SK-N-SH (cell line): ENCODE measurements around the gene AGR3. TPM values are rescaled to one million over a fixed set of nuclear protein-coding genes. Genes with fewer than 3 reads are reported as not detected.

Source experiments
- CTCF ChIA-PET: fragments of 300-600, 350-600 bp; formaldehyde crosslinking; extraction: SDS; loops from one replicate; lab custom pipeline; 2021; lab: Yijun Ruan, JAX
- POLR2A ChIA-PET: fragments of 350-600 bp; sonication (Branson Sonifier 250); formaldehyde crosslinking; extraction: SDS; loops from one replicate; lab custom pipeline; 2020; ENCODE audit warnings: antibody characterized with exemption, inconsistent platforms; lab: Yijun Ruan, JAX
- DNase-seq: peaks from one replicate; pipeline ENCODE4 v3.0.0; 2012
- H2AFZ ChIP-seq: fragments of 200-600 bp; sonication (generic); 2 replicates; pipeline ENCODE4 v1.8.1; 2016; ENCODE audit warnings: antibody characterized with exemption, mild to moderate bottlenecking, low read depth
- H3F3A ChIP-seq: fragments of 200-600 bp; sonication (generic); replicated peaks from 2 replicates; pipeline ENCODE3; 2016; ENCODE audit warnings: antibody characterized with exemption, mild to moderate bottlenecking; ENCODE audit not compliant: insufficient read depth
- H3K27ac ChIP-seq, 2 experiments: fragments of 200-500 bp in 1 of 2; fragments of 200-600 bp in 1 of 2; sonication (Bioruptor generic) in 1 of 2; sonication (generic), shearing (Covaris generic) in 1 of 2; 2 replicates each; pipeline versions ENCODE4 v1.5.1 to v1.6.1; 2014 to 2016; ENCODE audit warnings: low read depth in 2 of 2, inconsistent platforms in 1 of 2, low read length in 1 of 2, mild to moderate bottlenecking in 1 of 2, mixed read lengths in 1 of 2
- H3K27me3 ChIP-seq: fragments of 200-600 bp; sonication (generic), shearing (Covaris generic); 2 replicates; pipeline ENCODE4 v1.6.1; 2016; ENCODE audit warnings: mixed run types; ENCODE audit not compliant: insufficient read depth
- H3K36me3 ChIP-seq, 2 experiments: fragments of 200-500 bp in 1 of 2; fragments of 200-600 bp in 1 of 2; sonication (Bioruptor generic) in 1 of 2; sonication (generic) in 1 of 2; replicated peaks in 1 of 2; 2 replicates each; pipeline versions ENCODE3 to v1.5.1; 2014 to 2016; ENCODE audit warnings: low read length in 1 of 2, mild to moderate bottlenecking in 1 of 2; ENCODE audit not compliant: insufficient read depth in 2 of 2, control insufficient read depth in 1 of 2
- H3K4me1 ChIP-seq, 2 experiments: fragments of 200-500 bp in 1 of 2; fragments of 200-600 bp in 1 of 2; sonication (Bioruptor generic) in 1 of 2; sonication (generic), shearing (Covaris generic) in 1 of 2; 2 replicates each; pipeline versions ENCODE4 v1.5.1 to v1.6.1; 2014 to 2016; ENCODE audit warnings: low read depth in 1 of 2, low read length in 1 of 2, mixed run types in 1 of 2; ENCODE audit not compliant: insufficient read depth in 2 of 2, control insufficient read depth in 1 of 2
- H3K4me2 ChIP-seq: fragments of 200-600 bp; sonication (generic), shearing (Covaris generic); 2 replicates; pipeline ENCODE4 v1.6.1; 2017; ENCODE audit warnings: mixed run types
- H3K4me3 ChIP-seq, 2 experiments: fragments of 200-500 bp in 1 of 2; fragments of 200-600 bp in 1 of 2; sonication (Bioruptor generic) in 1 of 2; sonication (generic), shearing (Covaris generic) in 1 of 2; 2 replicates each; pipeline versions ENCODE4 v1.5.1 to v1.8.1; 2014 to 2016; ENCODE audit warnings: low read depth in 2 of 2, inconsistent platforms in 1 of 2, low read length in 1 of 2, mild to moderate bottlenecking in 1 of 2, mixed read lengths in 1 of 2, moderate library complexity in 1 of 2
- H3K79me2 ChIP-seq: fragments of 200-600 bp; sonication (generic); 2 replicates; pipeline ENCODE4 v1.8.1; 2017; ENCODE audit warnings: mild to moderate bottlenecking; ENCODE audit not compliant: insufficient read depth
- H3K9ac ChIP-seq: fragments of 200-600 bp; sonication (generic); 2 replicates; pipeline ENCODE4 v1.6.1; 2017; ENCODE audit warnings: mixed run types
- H3K9me2 ChIP-seq: fragments of 200-600 bp; sonication (generic); 2 replicates; pipeline ENCODE4 v1.6.1; 2017; ENCODE audit warnings: mixed run types
- H3K9me3 ChIP-seq: fragments of 200-600 bp; sonication (generic); 2 replicates; pipeline ENCODE4 v1.6.1; 2017; ENCODE audit warnings: mixed run types, mild to moderate bottlenecking, moderate library complexity
- H4K20me1 ChIP-seq: fragments of 200-600 bp; sonication (generic); 2 replicates; pipeline ENCODE4 v1.6.1; 2017; ENCODE audit warnings: mild to moderate bottlenecking, mixed run types; ENCODE audit not compliant: insufficient read depth
- CHD2 ChIP-seq: fragments of 150-350 bp; IDR thresholded peaks from 2 replicates; pipeline ENCODE4 v1.6.1; 2018; ENCODE audit warnings: low read length; ENCODE audit not compliant: partially characterized antibody
- ELF1 ChIP-seq: IDR thresholded peaks from 2 replicates; pipeline ENCODE4 v1.4.0; 2012
- EZH2phosphoT487 ChIP-seq: fragments of 200-600 bp; sonication (generic); IDR thresholded peaks from 2 replicates; pipeline ENCODE4 v1.6.1; 2017; ENCODE audit warnings: low read depth, mixed run types, mild to moderate bottlenecking, antibody characterized with exemption, moderate library complexity, borderline replicate concordance
- FOXJ3 ChIP-seq: sonication (generic); formaldehyde crosslinking; IDR thresholded peaks from 2 replicates; pipeline ENCODE4 v1.5.1; 2020; ENCODE audit warnings: mild to moderate bottlenecking, missing genetic modification reagents
- FOXM1 ChIP-seq: IDR thresholded peaks from 2 replicates; pipeline ENCODE4 v1.4.0; 2012; ENCODE audit warnings: low read depth, mild to moderate bottlenecking
- GATA2 ChIP-seq: sonication (generic); formaldehyde crosslinking; IDR thresholded peaks from 2 replicates; pipeline ENCODE4 v1.5.0; 2020; ENCODE audit warnings: mild to moderate bottlenecking, missing genetic modification reagents
- IRF3 ChIP-seq: fragments of 150-350 bp; IDR thresholded peaks from 2 replicates; pipeline ENCODE4 v1.6.1; 2016; ENCODE audit warnings: mild to moderate bottlenecking, low read depth, low read length
- MEF2A ChIP-seq: IDR thresholded peaks from 2 replicates; pipeline ENCODE4 v1.4.0; 2012; ENCODE audit warnings: low read depth, borderline replicate concordance
- NRF1 ChIP-seq: IDR thresholded peaks from 2 replicates; pipeline ENCODE4 v1.6.1; 2012; ENCODE audit warnings: low read depth, mild to moderate bottlenecking, low read length
- PBX3 ChIP-seq: IDR thresholded peaks from 2 replicates; pipeline ENCODE4; 2012
- POLR2AphosphoS5 ChIP-seq: IDR thresholded peaks from 2 replicates; pipeline ENCODE4 v1.6.1; 2012; ENCODE audit warnings: low read depth, low read length
- RAD21 ChIP-seq: IDR thresholded peaks from 2 replicates; pipeline ENCODE4 v1.6.1; 2012; ENCODE audit warnings: mild to moderate bottlenecking, low read length
- SIN3A ChIP-seq: IDR thresholded peaks from 2 replicates; pipeline ENCODE4 v1.6.1; 2012; ENCODE audit warnings: low read depth, mild to moderate bottlenecking, low read length, moderate library complexity, borderline replicate concordance
- SMC3 ChIP-seq: IDR thresholded peaks from 2 replicates; pipeline ENCODE4 v1.6.1; 2012; ENCODE audit warnings: low read depth, low read length, improper control_type of control experiment
- TAF1 ChIP-seq: IDR thresholded peaks from 2 replicates; pipeline ENCODE4 v1.6.1; 2012; ENCODE audit warnings: low read depth, mild to moderate bottlenecking, low read length, moderate library complexity, borderline replicate concordance
- TCF12 ChIP-seq: IDR thresholded peaks from 2 replicates; pipeline ENCODE4 v1.4.0; 2012
- TEAD4 ChIP-seq: IDR thresholded peaks from 2 replicates; pipeline ENCODE4 v1.4.0; 2012; ENCODE audit warnings: mild to moderate bottlenecking, borderline replicate concordance; ENCODE audit not compliant: insufficient read depth
- YY1 ChIP-seq: IDR thresholded peaks from 2 replicates; pipeline ENCODE4 v1.4.0; 2012; ENCODE audit warnings: low read depth, mild to moderate bottlenecking
- WGBS: methylation state at CpG from one replicate; pipeline ENCODE4 v1.1.6; 2017; ENCODE audit warnings: low lambda C conversion rate; 5-methylcytosine and 5-hydroxymethylcytosine counted together
- polyA plus RNA-seq, 3 experiments: library from polyadenylated mRNA; depleted of rRNA; stranded (reverse); fragments of >200 nt; gene quantifications; 2 replicates each; pipeline ENCODE4 v1.2.3, GENCODE V29; 2012
- TF ChIP-seq, protein P1 (sequence below): IDR thresholded peaks from 2 replicates; pipeline ENCODE4 v1.4.0; 2012; ENCODE audit warnings: low read depth
- TF ChIP-seq, protein P2 (sequence below): fragments of 200-600 bp; sonication (generic); IDR thresholded peaks from 2 replicates; pipeline ENCODE4 v1.6.1; 2017; ENCODE audit warnings: antibody characterized with exemption, mild to moderate bottlenecking, moderate library complexity

Gene AGR3
- polyA plus RNA-seq, 1 of the 3 experiments (the other 2 are of a cell fraction) = not detected

DNA sequence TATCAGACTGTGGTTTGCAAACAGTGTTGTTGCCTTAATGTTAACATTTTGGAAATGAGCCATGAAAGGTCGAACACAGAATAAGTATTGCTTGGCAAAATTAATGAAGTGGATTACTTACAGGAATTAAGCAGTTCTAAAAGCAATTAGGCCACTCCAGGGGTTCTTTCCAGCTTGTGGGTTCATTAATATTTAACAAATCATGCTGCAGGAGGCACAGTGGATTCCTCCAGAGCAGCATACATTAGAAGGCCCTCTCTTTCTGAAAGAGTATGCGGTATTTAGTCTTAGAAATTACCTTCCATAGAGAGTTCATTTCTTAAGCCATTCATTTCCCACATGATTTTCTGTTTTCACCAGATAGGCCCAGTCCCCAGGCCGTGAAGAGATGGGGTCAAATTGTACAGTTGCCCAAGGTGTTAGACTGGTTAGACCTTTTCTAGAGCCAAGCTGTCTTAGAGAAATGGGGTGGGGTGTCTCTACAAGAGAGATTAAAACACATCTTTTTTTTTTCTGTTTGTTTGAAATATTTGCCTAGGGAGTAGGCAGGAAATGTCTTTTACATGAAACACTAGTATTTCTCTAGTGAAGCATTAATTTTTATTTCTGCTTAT, 40.0 kb upstream of the AGR3 start:
- no peaks in the 10 kb centered on the region for H4K20me1 ChIP-seq
- H2AFZ ChIP-seq = no peak overlapping the region
- WGBS = 33% methylated on average over 3 of the region's 3 CpGs
- no peaks in the 10 kb centered on the region for H3K27me3 ChIP-seq
- H3K36me3 ChIP-seq = no peaks in the 10 kb centered on the region
- no peak overlapping the region for H3K9ac ChIP-seq
- CTCF ChIA-PET = interaction anchor here (1.6 to 2.6 kb wide), 2 partner anchors 227 to 491 kb away, joined by 4 to 20 read pairs; no protein-coding TSS in a partner anchor
- H3K4me3 ChIP-seq = no peak overlapping the region
- no peak overlapping the region for H3K27ac ChIP-seq
- no peaks in the 10 kb centered on the region for H3K79me2 ChIP-seq
- H3F3A ChIP-seq = no peaks in the 10 kb centered on the region
- DNase-seq = no peak
- H3K4me2 ChIP-seq = no peak overlapping the region
- TF ChIP-seq YY1 (no peak), SIN3A (no peak), SMC3 (no peak), IRF3 (no peak), NRF1 (no peak), RAD21 (no peak), ELF1 (no peak), MEF2A (no peak), TAF1 (no peak), FOXM1 (no peak), GATA2 (CRISPR knock-in tag) (no peak), EZH2phosphoT487 (no peak), PBX3 (no peak), FOXJ3 (CRISPR knock-in tag) (no peak), TCF12 (no peak), CHD2 (no peak), TEAD4 (no peak), POLR2AphosphoS5 (no peak)
- TF ChIP-seq, protein P1, sequence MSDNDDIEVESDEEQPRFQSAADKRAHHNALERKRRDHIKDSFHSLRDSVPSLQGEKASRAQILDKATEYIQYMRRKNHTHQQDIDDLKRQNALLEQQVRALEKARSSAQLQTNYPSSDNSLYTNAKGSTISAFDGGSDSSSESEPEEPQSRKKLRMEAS = no peak
- TF ChIP-seq, protein P2, sequence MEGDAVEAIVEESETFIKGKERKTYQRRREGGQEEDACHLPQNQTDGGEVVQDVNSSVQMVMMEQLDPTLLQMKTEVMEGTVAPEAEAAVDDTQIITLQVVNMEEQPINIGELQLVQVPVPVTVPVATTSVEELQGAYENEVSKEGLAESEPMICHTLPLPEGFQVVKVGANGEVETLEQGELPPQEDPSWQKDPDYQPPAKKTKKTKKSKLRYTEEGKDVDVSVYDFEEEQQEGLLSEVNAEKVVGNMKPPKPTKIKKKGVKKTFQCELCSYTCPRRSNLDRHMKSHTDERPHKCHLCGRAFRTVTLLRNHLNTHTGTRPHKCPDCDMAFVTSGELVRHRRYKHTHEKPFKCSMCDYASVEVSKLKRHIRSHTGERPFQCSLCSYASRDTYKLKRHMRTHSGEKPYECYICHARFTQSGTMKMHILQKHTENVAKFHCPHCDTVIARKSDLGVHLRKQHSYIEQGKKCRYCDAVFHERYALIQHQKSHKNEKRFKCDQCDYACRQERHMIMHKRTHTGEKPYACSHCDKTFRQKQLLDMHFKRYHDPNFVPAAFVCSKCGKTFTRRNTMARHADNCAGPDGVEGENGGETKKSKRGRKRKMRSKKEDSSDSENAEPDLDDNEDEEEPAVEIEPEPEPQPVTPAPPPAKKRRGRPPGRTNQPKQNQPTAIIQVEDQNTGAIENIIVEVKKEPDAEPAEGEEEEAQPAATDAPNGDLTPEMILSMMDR = no peak
- POLR2A ChIA-PET = no interaction called here
- no peaks in the 10 kb centered on the region for H3K9me3 ChIP-seq
- no peaks in the 10 kb centered on the region for H3K9me2 ChIP-seq
- peaks cover 0 to 8% of the 10 kb centered on the region in 2 experiments; a peak in 1 of 4 replicates for H3K4me1 ChIP-seq
